AG09309 (cell line): Measurements from ENCODE around the gene NENF.
A peak's percentile ranks its signal among the peaks of the same experiment; 100 is the strongest.

Experiments
- DNase-seq: peaks from one replicate; pipeline ENCODE4 v3.0.0-alpha.2; 2010; ENCODE audit warnings: low read depth
- H3K4me3 ChIP-seq: 2 replicates; pipeline ENCODE4 v1.5.1; 2011; ENCODE audit warnings: mild to moderate bottlenecking, low read depth, low read length, moderate library complexity; ENCODE audit not compliant: control insufficient read depth
- CTCF ChIP-seq: IDR thresholded peaks from 2 replicates; pipeline ENCODE4 v1.5.1; 2011; ENCODE audit warnings: mild to moderate bottlenecking, low read depth, low read length, inconsistent platforms; ENCODE audit not compliant: insufficient read depth, control insufficient read depth; ENCODE audit errors: missing control alignments

The NENF gene

GRCh38 chr1:212466437-212466836 is 33.7 kb downstream of the NENF start:
- no peak for DNase-seq
- no peak for TF ChIP-seq CTCF
- no peak overlapping the region for H3K4me3 ChIP-seq

DNA sequence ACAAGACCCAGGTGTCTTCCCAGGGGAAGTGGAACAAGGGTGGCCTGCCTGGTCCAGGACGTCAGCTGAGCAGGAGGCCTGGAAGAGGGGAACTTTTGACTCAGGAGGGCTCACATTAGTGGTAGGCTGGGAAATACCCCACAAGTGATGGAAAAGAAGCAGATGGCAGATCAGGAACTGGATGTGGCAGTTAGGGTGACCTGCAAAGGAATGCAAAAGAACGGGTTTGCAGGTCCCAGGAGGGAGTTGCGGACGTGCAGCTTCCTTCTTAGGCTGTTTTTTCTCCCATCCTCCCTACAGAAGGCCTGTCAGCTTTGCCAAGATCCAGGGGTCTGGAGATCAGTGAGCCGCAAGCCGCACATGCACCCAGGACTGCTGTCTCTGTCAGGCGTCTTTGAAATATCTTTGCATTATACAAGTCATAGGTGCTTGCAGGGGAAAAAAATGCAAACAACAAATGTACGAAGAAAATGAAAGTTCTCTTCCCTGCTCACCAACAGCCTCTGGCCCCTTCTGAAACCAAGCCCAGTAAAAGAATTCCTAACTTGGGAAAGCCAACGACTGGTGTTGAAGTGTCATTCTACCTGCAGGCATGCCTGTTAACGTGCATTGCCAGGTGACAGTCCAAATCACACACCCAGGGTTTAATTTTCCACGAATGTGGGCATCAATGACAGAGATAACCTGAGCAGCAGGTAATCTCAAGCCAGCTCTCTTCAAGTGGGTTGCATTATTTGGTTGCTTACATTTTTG is 34.4 kb downstream of the NENF start:
- DNase-seq: no peak

GRCh38 chr1:212467843-212468482 is 35.2 kb downstream of the NENF start:
- no peak overlapping the region for H3K4me3 ChIP-seq
- no peak for TF ChIP-seq CTCF
- DNase-seq: no peak

More for the DNA sequence above, 34.4 kb downstream of the NENF start:
- H3K4me3 ChIP-seq: no peak overlapping the region
- TF ChIP-seq CTCF: no peak

GRCh38 chr1:212470059-212470458 is 37.3 kb downstream of the NENF start:
- TF ChIP-seq CTCF: no peak
- DNase-seq: peak; percentile 96
- no peak overlapping the region for H3K4me3 ChIP-seq

DNA sequence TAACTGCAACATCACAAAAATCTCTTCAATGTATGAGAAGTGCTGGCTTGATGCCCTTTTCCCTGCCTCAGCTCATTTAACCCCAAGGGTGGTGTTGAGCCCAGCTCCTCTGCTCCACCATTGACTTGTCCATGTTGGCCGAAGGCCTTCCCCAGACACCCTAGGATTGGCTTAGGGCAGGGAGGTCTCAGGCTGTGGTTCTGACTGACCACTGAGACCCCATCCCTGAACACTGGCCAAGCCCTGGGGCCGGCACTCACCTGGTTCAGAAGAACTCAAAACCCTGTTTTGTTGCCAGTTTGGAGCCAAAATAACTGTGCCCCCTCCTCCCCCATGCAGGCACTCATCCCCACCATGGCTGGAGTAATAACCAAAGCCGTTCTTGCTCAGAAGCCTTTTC is 38.6 kb downstream of the NENF start:
- no peak for DNase-seq
- no peak for TF ChIP-seq CTCF
- no peak overlapping the region for H3K4me3 ChIP-seq

DNA sequence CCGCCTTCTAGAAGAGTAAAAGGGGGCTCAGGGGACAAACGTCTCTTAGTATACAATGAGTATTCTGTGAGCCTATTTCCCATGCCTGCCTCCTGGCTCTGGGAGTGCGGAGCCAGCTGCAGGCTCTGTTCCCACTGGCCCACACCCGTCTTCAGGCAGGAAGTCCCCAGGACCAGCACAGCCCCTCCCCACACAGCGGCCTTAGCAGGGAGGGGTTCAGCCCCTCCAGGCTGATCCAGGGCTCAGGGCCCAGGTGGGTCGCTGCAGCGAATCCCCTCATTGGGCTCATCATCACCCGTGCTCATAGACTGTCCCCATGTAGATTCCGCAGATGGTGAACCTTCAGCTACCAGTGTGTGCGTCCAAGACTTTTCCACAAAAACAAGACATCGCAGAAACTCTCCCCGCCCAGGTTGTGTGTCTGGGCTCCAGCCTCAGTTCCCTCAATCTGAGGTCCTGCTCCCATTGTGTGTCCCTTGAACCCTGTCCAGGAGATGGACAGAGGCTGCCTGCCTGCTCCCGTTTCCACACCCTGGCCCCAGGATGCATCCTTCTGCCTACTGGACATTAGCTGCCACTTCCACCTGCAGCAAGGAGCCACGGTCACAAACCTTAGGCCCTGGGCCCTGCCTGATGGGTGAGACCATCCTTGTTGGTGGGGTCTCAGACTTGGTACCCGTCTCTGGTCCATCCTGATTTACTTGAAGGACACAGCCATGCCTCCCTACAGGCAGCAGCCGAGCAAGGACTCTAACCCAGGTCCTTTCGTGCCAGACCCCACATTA is 39.4 kb downstream of the NENF start:
- no peak for DNase-seq
- no peak overlapping the region for H3K4me3 ChIP-seq
- TF ChIP-seq CTCF: no peak
